Liver (tissue), 9 donors: Measurements from ENCODE around the gene PIEZO2. TPM values are rescaled to one million over a fixed set of nuclear protein-coding genes. Genes with fewer than 3 reads are reported as not detected.

Experiments
- DNase-seq: peaks from one replicate; pipeline ENCODE4 v3.0.0-alpha.2; 2017; ENCODE audit warnings: low spot score
- H3K27ac ChIP-seq, 2 donors: one replicate each; pipeline ENCODE4 v1.7.0; 2013; ENCODE audit warnings: inconsistent platforms in 2 of 2, low read length in 2 of 2, control low read depth in 1 of 2, low read depth in 1 of 2, mild to moderate bottlenecking in 1 of 2
- H3K27me3 ChIP-seq, 4 donors: one replicate each; pipeline versions ENCODE4 v1.6.1 to v1.7.0; 2013; ENCODE audit warnings: low read length in 3 of 4, inconsistent platforms in 1 of 4, mild to moderate bottlenecking in 1 of 4, moderate library complexity in 1 of 4; ENCODE audit not compliant: control insufficient read depth in 4 of 4, insufficient read depth in 4 of 4
- H3K36me3 ChIP-seq, 4 donors: one replicate each; pipeline versions ENCODE4 v1.6.1 to v1.7.0; 2013; ENCODE audit warnings: low read length in 3 of 4, mild to moderate bottlenecking in 3 of 4, low read depth in 1 of 4, moderate library complexity in 1 of 4; ENCODE audit not compliant: control insufficient read depth in 4 of 4, insufficient read depth in 3 of 4
- H3K4me1 ChIP-seq, 4 donors: one replicate each; pipeline versions ENCODE4 v1.6.1 to v1.7.0; 2013; ENCODE audit warnings: low read length in 3 of 4, mild to moderate bottlenecking in 3 of 4, moderate library complexity in 1 of 4; ENCODE audit not compliant: control insufficient read depth in 4 of 4, insufficient read depth in 4 of 4
- H3K4me3 ChIP-seq, 3 donors: one replicate each; pipeline versions ENCODE4 v1.6.1 to v1.7.0; 2013; ENCODE audit warnings: low read length in 3 of 3, control low read depth in 1 of 3, low read depth in 1 of 3, mild to moderate bottlenecking in 1 of 3
- H3K9ac ChIP-seq, 2 donors: one replicate each; pipeline ENCODE4 v1.7.0; 2013; ENCODE audit warnings: low read length in 2 of 2, mild to moderate bottlenecking in 2 of 2, moderate library complexity in 2 of 2, control low read depth in 1 of 2, low read depth in 1 of 2
- H3K9me3 ChIP-seq, 4 donors: one replicate each; pipeline versions ENCODE4 v1.6.1 to v1.7.0; 2013; ENCODE audit warnings: low read length in 3 of 4; ENCODE audit not compliant: control insufficient read depth in 4 of 4
- EGR1 ChIP-seq, 2 donors: IDR thresholded peaks; 2 replicates each; pipeline ENCODE4 v1.6.1; 2016 to 2018; ENCODE audit warnings: antibody characterized with exemption in 2 of 2, low read depth in 2 of 2
- FOXA2 ChIP-seq: IDR thresholded peaks from 2 replicates; pipeline ENCODE4 v1.6.1; 2016; ENCODE audit warnings: antibody characterized with exemption
- GABPA ChIP-seq, 2 donors: IDR thresholded peaks in 1 of 2; conservative IDR thresholded peaks in 1 of 2; 2 replicates each; pipeline ENCODE4 v1.6.1; 2016; ENCODE audit warnings: antibody characterized with exemption in 2 of 2, mild to moderate bottlenecking in 1 of 2, moderate library complexity in 1 of 2
- HNF4A ChIP-seq, 2 donors: conservative IDR thresholded peaks; 2 replicates each; pipeline ENCODE4 v1.6.1; 2016; ENCODE audit warnings: antibody characterized with exemption in 2 of 2, mild to moderate bottlenecking in 2 of 2
- HNF4G ChIP-seq: IDR thresholded peaks from 2 replicates; pipeline ENCODE4 v1.6.1; 2016; ENCODE audit warnings: antibody characterized with exemption
- JUND ChIP-seq, 2 donors: IDR thresholded peaks; 2 replicates each; pipeline ENCODE4 v1.6.1; 2016; ENCODE audit warnings: antibody characterized with exemption in 2 of 2
- NR2F2 ChIP-seq: IDR thresholded peaks from 2 replicates; pipeline ENCODE4 v1.6.1; 2016; ENCODE audit warnings: antibody characterized with exemption
- RAD21 ChIP-seq, 2 donors: IDR thresholded peaks; 2 replicates each; pipeline ENCODE4 v1.6.1; 2016; ENCODE audit warnings: antibody characterized with exemption in 2 of 2, mild to moderate bottlenecking in 2 of 2
- RXRA ChIP-seq, 2 donors: IDR thresholded peaks; 2 replicates each; pipeline ENCODE4 v1.6.1; 2017 to 2018; ENCODE audit warnings: antibody characterized with exemption in 2 of 2, mild to moderate bottlenecking in 1 of 2
- SP1 ChIP-seq: IDR thresholded peaks from 2 replicates; pipeline ENCODE4 v1.6.1; 2018; ENCODE audit warnings: antibody characterized with exemption, mild to moderate bottlenecking
- TAF1 ChIP-seq: conservative IDR thresholded peaks from 2 replicates; pipeline ENCODE4 v1.6.1; 2016; ENCODE audit warnings: antibody characterized with exemption, mild to moderate bottlenecking
- YY1 ChIP-seq: IDR thresholded peaks from 2 replicates; pipeline ENCODE4 v1.6.1; 2016; ENCODE audit warnings: antibody characterized with exemption, mild to moderate bottlenecking
- WGBS: extraction: QIAGEN DNeasy Blood & Tissue Kit; methylation state at CpG from one replicate; pipeline ENCODE4 v1.1.7; 2013; 5-methylcytosine and 5-hydroxymethylcytosine counted together
- polyA plus RNA-seq, 2 donors: library from polyadenylated mRNA; stranded (reverse) in 1 of 2; unstranded in 1 of 2; fragments of 200-250 nt in 1 of 2; fragments of >200 nt in 1 of 2; fragmentation: Nextera tagmentation in 1 of 2; extraction: Ambion mirVana in 1 of 2; gene quantifications; one replicate each; pipeline versions ENCODE4 v1.2.1 to v1.2.3, GENCODE V29; 2013 to 2015
- total RNA-seq, 2 donors: library from RNA; depleted of rRNA; stranded (reverse); fragments of >200 nt; gene quantifications; one replicate each; pipeline ENCODE4 v1.2.3, GENCODE V29; 2014
- TF ChIP-seq, protein P1 (sequence below): IDR thresholded peaks from 2 replicates; pipeline ENCODE4 v1.6.1; 2016; ENCODE audit warnings: antibody characterized with exemption, mild to moderate bottlenecking
- TF ChIP-seq, protein P2 (sequence below): IDR thresholded peaks from 2 replicates; pipeline ENCODE4 v1.6.1; 2016; ENCODE audit warnings: antibody characterized with exemption
- TF ChIP-seq, protein P3 (sequence below): IDR thresholded peaks from 2 replicates; pipeline ENCODE4 v1.6.1; 2016; ENCODE audit warnings: antibody characterized with exemption
- TF ChIP-seq, protein P4 (sequence below): fragments of 150-350 bp; IDR thresholded peaks from 2 replicates; pipeline ENCODE4 v1.5.1; 2017; ENCODE audit warnings: improper control_type of control experiment, low read depth, low read length; ENCODE audit not compliant: missing input control
- TF ChIP-seq, protein P5 (sequence below): IDR thresholded peaks from 2 replicates; pipeline ENCODE4 v1.6.1; 2016; ENCODE audit warnings: antibody characterized with exemption
- donor health status: healthy.
- donor health status: healthy.
- donor health status: healthy.
- donor health status: healthy.
- donor health status: healthy.

PIEZO2 gene
- total and polyA plus RNA-seq, 4 donors: 1.1 to 12.3 (median 4.8) TPM

DNA sequence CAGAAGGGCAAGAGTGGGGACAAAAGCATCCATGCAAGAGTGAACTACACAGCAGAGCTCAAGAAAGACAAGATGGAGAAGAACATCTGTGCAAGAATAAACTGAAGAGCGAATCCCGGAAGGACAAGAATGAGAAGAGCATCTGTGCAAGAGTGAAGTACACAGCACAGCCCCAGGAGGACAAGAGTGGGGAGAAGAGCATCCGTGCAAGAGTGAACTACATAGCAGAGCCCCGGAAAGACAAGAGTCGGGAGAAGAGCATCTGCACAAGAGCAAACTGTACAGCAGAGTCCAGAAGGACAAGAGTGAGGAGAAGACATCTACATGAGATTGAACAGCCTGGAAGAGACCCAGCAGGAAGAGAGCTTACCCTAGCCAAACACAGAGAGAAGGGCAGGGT lies 284.6 kb downstream of the PIEZO2 start:
- no peaks in the 10 kb centered on the region for H3K9me3 ChIP-seq
- no peak overlapping the region for H3K27ac ChIP-seq
- WGBS: 94% methylated on average over 5 of the region's 5 CpGs
- H3K9ac ChIP-seq: no peak overlapping the region
- H3K36me3 ChIP-seq: no peaks in the 10 kb centered on the region
- H3K27me3 ChIP-seq: no peaks in the 10 kb centered on the region
- no peak overlapping the region for H3K4me3 ChIP-seq
- no peaks in the 10 kb centered on the region for H3K4me1 ChIP-seq
- no peak for DNase-seq
- TF ChIP-seq, protein P1, sequence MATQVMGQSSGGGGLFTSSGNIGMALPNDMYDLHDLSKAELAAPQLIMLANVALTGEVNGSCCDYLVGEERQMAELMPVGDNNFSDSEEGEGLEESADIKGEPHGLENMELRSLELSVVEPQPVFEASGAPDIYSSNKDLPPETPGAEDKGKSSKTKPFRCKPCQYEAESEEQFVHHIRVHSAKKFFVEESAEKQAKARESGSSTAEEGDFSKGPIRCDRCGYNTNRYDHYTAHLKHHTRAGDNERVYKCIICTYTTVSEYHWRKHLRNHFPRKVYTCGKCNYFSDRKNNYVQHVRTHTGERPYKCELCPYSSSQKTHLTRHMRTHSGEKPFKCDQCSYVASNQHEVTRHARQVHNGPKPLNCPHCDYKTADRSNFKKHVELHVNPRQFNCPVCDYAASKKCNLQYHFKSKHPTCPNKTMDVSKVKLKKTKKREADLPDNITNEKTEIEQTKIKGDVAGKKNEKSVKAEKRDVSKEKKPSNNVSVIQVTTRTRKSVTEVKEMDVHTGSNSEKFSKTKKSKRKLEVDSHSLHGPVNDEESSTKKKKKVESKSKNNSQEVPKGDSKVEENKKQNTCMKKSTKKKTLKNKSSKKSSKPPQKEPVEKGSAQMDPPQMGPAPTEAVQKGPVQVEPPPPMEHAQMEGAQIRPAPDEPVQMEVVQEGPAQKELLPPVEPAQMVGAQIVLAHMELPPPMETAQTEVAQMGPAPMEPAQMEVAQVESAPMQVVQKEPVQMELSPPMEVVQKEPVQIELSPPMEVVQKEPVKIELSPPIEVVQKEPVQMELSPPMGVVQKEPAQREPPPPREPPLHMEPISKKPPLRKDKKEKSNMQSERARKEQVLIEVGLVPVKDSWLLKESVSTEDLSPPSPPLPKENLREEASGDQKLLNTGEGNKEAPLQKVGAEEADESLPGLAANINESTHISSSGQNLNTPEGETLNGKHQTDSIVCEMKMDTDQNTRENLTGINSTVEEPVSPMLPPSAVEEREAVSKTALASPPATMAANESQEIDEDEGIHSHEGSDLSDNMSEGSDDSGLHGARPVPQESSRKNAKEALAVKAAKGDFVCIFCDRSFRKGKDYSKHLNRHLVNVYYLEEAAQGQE: no peak
- TF ChIP-seq, protein P2, sequence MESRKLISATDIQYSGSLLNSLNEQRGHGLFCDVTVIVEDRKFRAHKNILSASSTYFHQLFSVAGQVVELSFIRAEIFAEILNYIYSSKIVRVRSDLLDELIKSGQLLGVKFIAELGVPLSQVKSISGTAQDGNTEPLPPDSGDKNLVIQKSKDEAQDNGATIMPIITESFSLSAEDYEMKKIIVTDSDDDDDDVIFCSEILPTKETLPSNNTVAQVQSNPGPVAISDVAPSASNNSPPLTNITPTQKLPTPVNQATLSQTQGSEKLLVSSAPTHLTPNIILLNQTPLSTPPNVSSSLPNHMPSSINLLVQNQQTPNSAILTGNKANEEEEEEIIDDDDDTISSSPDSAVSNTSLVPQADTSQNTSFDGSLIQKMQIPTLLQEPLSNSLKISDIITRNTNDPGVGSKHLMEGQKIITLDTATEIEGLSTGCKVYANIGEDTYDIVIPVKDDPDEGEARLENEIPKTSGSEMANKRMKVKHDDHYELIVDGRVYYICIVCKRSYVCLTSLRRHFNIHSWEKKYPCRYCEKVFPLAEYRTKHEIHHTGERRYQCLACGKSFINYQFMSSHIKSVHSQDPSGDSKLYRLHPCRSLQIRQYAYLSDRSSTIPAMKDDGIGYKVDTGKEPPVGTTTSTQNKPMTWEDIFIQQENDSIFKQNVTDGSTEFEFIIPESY: no peak
- TF ChIP-seq FOXA2: no peak
- no peak for TF ChIP-seq HNF4G
- no peak for TF ChIP-seq RAD21 (IDR thresholded peaks at IDR 0.05)
- no peak for TF ChIP-seq GABPA (IDR thresholded peaks at IDR 0.05 in 1 of 2, conservative IDR thresholded peaks at IDR 0.05 in 1 of 2)
- TF ChIP-seq, protein P3, sequence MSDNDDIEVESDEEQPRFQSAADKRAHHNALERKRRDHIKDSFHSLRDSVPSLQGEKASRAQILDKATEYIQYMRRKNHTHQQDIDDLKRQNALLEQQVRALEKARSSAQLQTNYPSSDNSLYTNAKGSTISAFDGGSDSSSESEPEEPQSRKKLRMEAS: no peak
- TF ChIP-seq, protein P4, sequence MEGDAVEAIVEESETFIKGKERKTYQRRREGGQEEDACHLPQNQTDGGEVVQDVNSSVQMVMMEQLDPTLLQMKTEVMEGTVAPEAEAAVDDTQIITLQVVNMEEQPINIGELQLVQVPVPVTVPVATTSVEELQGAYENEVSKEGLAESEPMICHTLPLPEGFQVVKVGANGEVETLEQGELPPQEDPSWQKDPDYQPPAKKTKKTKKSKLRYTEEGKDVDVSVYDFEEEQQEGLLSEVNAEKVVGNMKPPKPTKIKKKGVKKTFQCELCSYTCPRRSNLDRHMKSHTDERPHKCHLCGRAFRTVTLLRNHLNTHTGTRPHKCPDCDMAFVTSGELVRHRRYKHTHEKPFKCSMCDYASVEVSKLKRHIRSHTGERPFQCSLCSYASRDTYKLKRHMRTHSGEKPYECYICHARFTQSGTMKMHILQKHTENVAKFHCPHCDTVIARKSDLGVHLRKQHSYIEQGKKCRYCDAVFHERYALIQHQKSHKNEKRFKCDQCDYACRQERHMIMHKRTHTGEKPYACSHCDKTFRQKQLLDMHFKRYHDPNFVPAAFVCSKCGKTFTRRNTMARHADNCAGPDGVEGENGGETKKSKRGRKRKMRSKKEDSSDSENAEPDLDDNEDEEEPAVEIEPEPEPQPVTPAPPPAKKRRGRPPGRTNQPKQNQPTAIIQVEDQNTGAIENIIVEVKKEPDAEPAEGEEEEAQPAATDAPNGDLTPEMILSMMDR: no peak
- TF ChIP-seq, protein P5, sequence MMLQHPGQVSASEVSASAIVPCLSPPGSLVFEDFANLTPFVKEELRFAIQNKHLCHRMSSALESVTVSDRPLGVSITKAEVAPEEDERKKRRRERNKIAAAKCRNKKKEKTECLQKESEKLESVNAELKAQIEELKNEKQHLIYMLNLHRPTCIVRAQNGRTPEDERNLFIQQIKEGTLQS: no peak
- no peak for TF ChIP-seq HNF4A (conservative IDR thresholded peaks at IDR 0.05)
- TF ChIP-seq RXRA (IDR thresholded peaks at IDR 0.05): no peak
- TF ChIP-seq YY1: no peak
- no peak for TF ChIP-seq JUND (IDR thresholded peaks at IDR 0.05)

DNA sequence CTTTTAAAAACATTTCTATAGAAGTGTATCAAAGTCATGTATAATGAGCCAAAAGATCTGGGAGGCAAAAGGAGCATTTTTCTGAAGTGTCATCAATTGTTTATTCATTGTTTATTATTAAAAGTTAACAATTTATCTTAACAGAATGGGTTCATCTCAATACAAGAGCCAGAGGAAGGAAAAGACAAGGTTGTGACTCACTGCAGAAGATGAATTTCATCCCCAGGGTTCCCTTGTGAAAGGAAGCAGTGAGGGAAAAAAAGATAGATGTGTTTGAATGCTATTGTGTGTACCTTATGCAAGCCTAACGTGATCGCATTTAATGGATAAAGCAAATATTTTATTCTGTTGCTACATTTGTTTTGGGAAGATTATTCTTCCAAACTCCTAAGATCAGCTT lies 286.3 kb downstream of the PIEZO2 start:
- WGBS: 85% methylated on average over 2 of the region's 2 CpGs
- DNase-seq: no peak
- no peak overlapping the region for H3K9ac ChIP-seq
- no peaks in the 10 kb centered on the region for H3K36me3 ChIP-seq
- H3K27ac ChIP-seq: no peak overlapping the region
- peaks cover 0 to 8% (median 2%) of the 10 kb centered on the region in 4 donors for H3K4me1 ChIP-seq
- H3K9me3 ChIP-seq: no peaks in the 10 kb centered on the region
- H3K27me3 ChIP-seq: no peaks in the 10 kb centered on the region
- H3K4me3 ChIP-seq: no peak overlapping the region
- TF ChIP-seq FOXA2: no peak
- no peak for TF ChIP-seq YY1
- no peak for TF ChIP-seq RXRA (IDR thresholded peaks at IDR 0.05)
- TF ChIP-seq HNF4G: no peak
- no peak for TF ChIP-seq TAF1
- TF ChIP-seq, protein P2: no peak
- TF ChIP-seq HNF4A (conservative IDR thresholded peaks at IDR 0.05): no peak
- TF ChIP-seq, protein P3: no peak
- no peak for TF ChIP-seq EGR1 (IDR thresholded peaks at IDR 0.05; ENCODE audit: low read depth in 2 of 2)
- TF ChIP-seq, protein P5: no peak
- TF ChIP-seq, protein P4: no peak
- no peak for TF ChIP-seq JUND (IDR thresholded peaks at IDR 0.05)
- TF ChIP-seq SP1: no peak
- no peak for TF ChIP-seq NR2F2
